GM12878 (cell line): ENCODE measurements around the gene LSR. TPM values are rescaled to one million over a fixed set of nuclear protein-coding genes. Genes with fewer than 3 reads are reported as not detected.

Source experiments
- ATF7 ChIP-seq: fragments of 450-650 bp; IDR thresholded peaks from 2 replicates; pipeline ENCODE4 v1.6.1; 2016; ENCODE audit warnings: low read depth, mild to moderate bottlenecking
- BACH1 ChIP-seq: fragments of 450-650 bp; IDR thresholded peaks from 2 replicates; pipeline ENCODE4 v1.6.1; 2017; ENCODE audit warnings: mild to moderate bottlenecking, borderline replicate concordance
- CHD4 ChIP-seq: fragments of 200-600 bp; sonication (generic); IDR thresholded peaks from 2 replicates; pipeline ENCODE4 v1.6.1; 2016; ENCODE audit warnings: mild to moderate bottlenecking
- CREB1 ChIP-seq: IDR thresholded peaks from 2 replicates; pipeline ENCODE4 v1.6.1; 2012; ENCODE audit warnings: low read depth, mild to moderate bottlenecking, inconsistent platforms
- CTCF ChIP-seq, 3 experiments: IDR thresholded peaks in 2 of 3; conservative IDR thresholded peaks in 1 of 3; 2 replicates each; pipeline ENCODE4 v1.5.1; 2011; ENCODE audit warnings: low read depth in 3 of 3, low read length in 3 of 3, mild to moderate bottlenecking in 3 of 3, control low read depth in 2 of 3, moderate library complexity in 2 of 3, inconsistent platforms in 1 of 3, mixed read lengths in 1 of 3; ENCODE audit not compliant: control insufficient read depth in 2 of 3, insufficient read depth in 1 of 3; ENCODE audit errors: extremely low read depth in 1 of 3
- E2F4 ChIP-seq: IDR thresholded peaks from 2 replicates; pipeline ENCODE4 v1.6.1; 2012; ENCODE audit warnings: low read depth, low read length, improper control_type of control experiment
- EP300 ChIP-seq, 2 experiments: fragments of 150-350 bp in 1 of 2; IDR thresholded peaks; 2 replicates each; pipeline ENCODE4 v1.6.1; 2011 to 2012; ENCODE audit warnings: low read depth in 2 of 2, low read length in 2 of 2, borderline replicate concordance in 1 of 2, improper control_type of control experiment in 1 of 2, inconsistent platforms in 1 of 2; ENCODE audit not compliant: control insufficient read depth in 1 of 2
- FOS ChIP-seq: IDR thresholded peaks from 3 replicates; pipeline ENCODE4 v1.6.1; 2011; ENCODE audit warnings: borderline replicate concordance; ENCODE audit not compliant: insufficient read length; ENCODE audit errors: extremely low read depth
- GABPA ChIP-seq: IDR thresholded peaks from 2 replicates; pipeline ENCODE4 v1.6.1; 2014; ENCODE audit warnings: antibody characterized with exemption, low read depth, mild to moderate bottlenecking, inconsistent platforms
- HDAC6 ChIP-seq: fragments of 200-600 bp; sonication (generic); IDR thresholded peaks from one replicate; pipeline ENCODE4 v1.8.0; 2017; ENCODE audit warnings: antibody characterized with exemption; ENCODE audit not compliant: unreplicated experiment
- LARP7 ChIP-seq: fragments of 450-650 bp; IDR thresholded peaks from 2 replicates; pipeline ENCODE4 v1.6.1; 2017; ENCODE audit warnings: mild to moderate bottlenecking
- MYC ChIP-seq: IDR thresholded peaks from 2 replicates; pipeline ENCODE4 v1.6.1; 2011; ENCODE audit warnings: mild to moderate bottlenecking, low read length, moderate library complexity, inconsistent platforms; ENCODE audit not compliant: insufficient read depth, insufficient replicate concordance, insufficient read length, severe bottlenecking
- NFYA ChIP-seq: IDR thresholded peaks from 2 replicates; pipeline ENCODE4 v1.6.1; 2011; ENCODE audit warnings: low read depth, mild to moderate bottlenecking, low read length, improper control_type of control experiment, borderline replicate concordance
- NR2C2 ChIP-seq: IDR thresholded peaks from 2 replicates; pipeline ENCODE4 v1.6.1; 2011; ENCODE audit warnings: borderline replicate concordance, low read depth; ENCODE audit not compliant: control insufficient read depth, insufficient read length
- RAD51 ChIP-seq: fragments of 450-650 bp; IDR thresholded peaks from 2 replicates; pipeline ENCODE4 v1.6.1; 2016; ENCODE audit warnings: moderate library complexity, mild to moderate bottlenecking, inconsistent platforms
- RCOR1 ChIP-seq: conservative IDR thresholded peaks from 2 replicates; pipeline ENCODE4 v1.6.1; 2012; ENCODE audit warnings: low read depth, low read length, improper control_type of control experiment
- RUNX3 ChIP-seq: IDR thresholded peaks from 2 replicates; pipeline ENCODE4 v1.6.1; 2012; ENCODE audit warnings: low read length, inconsistent platforms
- SMC3 ChIP-seq: IDR thresholded peaks from 2 replicates; pipeline ENCODE4 v1.6.1; 2011; ENCODE audit warnings: low read length, improper control_type of control experiment, borderline replicate concordance
- SRF ChIP-seq, 2 experiments: IDR thresholded peaks; 2 replicates each; pipeline ENCODE4 v1.6.1; 2011; ENCODE audit warnings: low read depth in 2 of 2, low read length in 2 of 2, mild to moderate bottlenecking in 1 of 2, moderate library complexity in 1 of 2
- TCF3 ChIP-seq: IDR thresholded peaks from 2 replicates; pipeline ENCODE4 v1.6.1; 2012; ENCODE audit warnings: low read depth, mild to moderate bottlenecking, low read length, borderline replicate concordance; ENCODE audit not compliant: insufficient read depth
- YBX1 ChIP-seq: fragments of 450-650 bp; IDR thresholded peaks from 2 replicates; pipeline ENCODE4 v1.6.1; 2016; ENCODE audit warnings: antibody characterized with exemption
- YY1 ChIP-seq: IDR thresholded peaks from 2 replicates; pipeline ENCODE4 v1.6.1; 2011; ENCODE audit warnings: low read depth, mild to moderate bottlenecking, low read length
- polyA plus RNA-seq, 11 experiments: library from polyadenylated mRNA; depleted of rRNA in 4 of 11; unstranded in 6 of 11; stranded (reverse) in 5 of 11; fragments of >200 nt; fragmentation: Nextera tagmentation in 4 of 11; fragmentation: Illumina TruSeq in 1 of 11; extraction: Ambion mirVana in 4 of 11; extraction: Trizol in 1 of 11; gene quantifications; 1 replicate in 1 of 11; 2 replicates in 10 of 11; pipeline versions ENCODE4 v1.2.1 to v1.2.3, GENCODE V29; 2011 to 2016; ENCODE audit warnings: inconsistent platforms in 2 of 11, missing spikeins in 2 of 11, low read depth in 1 of 11
- total RNA-seq, 4 experiments: library from RNA; depleted of rRNA in 3 of 4; stranded (reverse); fragments of >200 nt in 3 of 4; fragmentation: Illumina TruSeq in 1 of 4; extraction: Trizol in 1 of 4; gene quantifications; 2 replicates each; pipeline versions ENCODE4 v1.2.1 to v1.2.3, GENCODE V29; 2013 to 2021
- TF ChIP-seq, protein P1 (sequence below): fragments of 450-650 bp; formaldehyde crosslinking; IDR thresholded peaks from 2 replicates; pipeline ENCODE4 v1.4.0; 2022; ENCODE audit warnings: mild to moderate bottlenecking, moderate library complexity

The LSR gene
- total and polyA plus RNA-seq, 10 of the 15 experiments (the other 5 are each of a cell fraction or from before 2014, with no cell fraction given) = 0.26 to 53.9 (median 26.3) TPM

GRCh38 chr19:35295792-35296462 is 47.1 kb downstream of the LSR start (continued):
- TF ChIP-seq ATF7 = no peak
- TF ChIP-seq SMC3 = no peak
- no peak; the same call in 1 of the 2 replicates for TF ChIP-seq LARP7
- TF ChIP-seq FOS = no peak
- TF ChIP-seq TCF3 = 0 out of 2 replicates have a peak, but pooled peaks have one; percentile 33
- no peak for TF ChIP-seq HDAC6
- TF ChIP-seq SRF (IDR thresholded peaks at IDR 0.05; ENCODE audit: low read depth in 2 of 2, low read length in 2 of 2) = 0 out of 4 replicates have a peak, but pooled peaks of 1 of the 2 experiments have one; percentile 3
- no peak for TF ChIP-seq YBX1
- TF ChIP-seq GABPA = no peak
- no peak for TF ChIP-seq CHD4
- no peak for TF ChIP-seq BACH1
- TF ChIP-seq RAD51 = no peak
- TF ChIP-seq NR2C2 = no peak
- no peak for TF ChIP-seq MYC
- no peak for TF ChIP-seq RCOR1
- no peak for TF ChIP-seq E2F4
- no peak for TF ChIP-seq CTCF (IDR thresholded peaks at IDR 0.05 in 2 of 3, conservative IDR thresholded peaks at IDR 0.05 in 1 of 3; ENCODE audit: control insufficient read depth in 2 of 3, extremely low read depth in 1 of 3, insufficient read depth in 1 of 3, low read depth in 3 of 3, low read length in 3 of 3)
- no peak for TF ChIP-seq NFYA
- 0 out of 2 replicates have a peak, but pooled peaks have one; percentile 29 for TF ChIP-seq YY1
- peak; percentile 16 to 61; a peak in 1 of 4 replicates for TF ChIP-seq EP300 (IDR thresholded peaks at IDR 0.05; ENCODE audit: borderline replicate concordance in 1 of 2, control insufficient read depth in 1 of 2, low read depth in 2 of 2, low read length in 2 of 2)
- TF ChIP-seq, protein P1, sequence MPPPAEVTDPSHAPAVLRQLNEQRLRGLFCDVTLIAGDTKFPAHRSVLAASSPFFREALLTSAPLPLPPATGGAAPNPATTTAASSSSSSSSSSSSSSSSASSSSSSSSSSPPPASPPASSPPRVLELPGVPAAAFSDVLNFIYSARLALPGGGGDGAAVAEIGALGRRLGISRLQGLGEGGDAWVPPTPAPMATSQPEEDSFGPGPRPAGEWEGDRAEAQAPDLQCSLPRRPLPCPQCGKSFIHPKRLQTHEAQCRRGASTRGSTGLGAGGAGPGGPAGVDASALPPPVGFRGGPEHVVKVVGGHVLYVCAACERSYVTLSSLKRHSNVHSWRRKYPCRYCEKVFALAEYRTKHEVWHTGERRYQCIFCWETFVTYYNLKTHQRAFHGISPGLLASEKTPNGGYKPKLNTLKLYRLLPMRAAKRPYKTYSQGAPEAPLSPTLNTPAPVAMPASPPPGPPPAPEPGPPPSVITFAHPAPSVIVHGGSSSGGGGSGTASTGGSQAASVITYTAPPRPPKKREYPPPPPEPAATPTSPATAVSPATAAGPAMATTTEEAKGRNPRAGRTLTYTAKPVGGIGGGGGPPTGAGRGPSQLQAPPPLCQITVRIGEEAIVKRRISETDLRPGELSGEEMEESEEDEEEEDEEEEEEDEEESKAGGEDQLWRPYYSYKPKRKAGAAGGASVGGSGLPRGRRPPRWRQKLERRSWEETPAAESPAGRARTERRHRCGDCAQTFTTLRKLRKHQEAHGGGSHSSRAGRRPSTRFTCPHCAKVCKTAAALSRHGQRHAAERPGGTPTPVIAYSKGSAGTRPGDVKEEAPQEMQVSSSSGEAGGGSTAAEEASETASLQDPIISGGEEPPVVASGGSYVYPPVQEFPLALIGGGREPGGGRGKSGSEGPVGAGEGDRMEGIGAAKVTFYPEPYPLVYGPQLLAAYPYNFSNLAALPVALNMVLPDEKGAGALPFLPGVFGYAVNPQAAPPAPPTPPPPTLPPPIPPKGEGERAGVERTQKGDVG = no peak
- peak; percentile 28; the same call in 1 of the 2 replicates for TF ChIP-seq CREB1
- TF ChIP-seq RUNX3 = peak; percentile 85
